ENCODE results near the gene VAV3. TPM values are rescaled to one million over a fixed set of nuclear protein-coding genes. Genes with fewer than 3 reads are reported as not detected.
"Not testable (repeated sequence)": the region's sequence is repeated elsewhere in the genome, so short reads cannot be mapped to it uniquely, and the experiment has no call there.

VAV3 gene
- total RNA-seq, 2 donors from 2014 or later = 2.5 to 4.3 TPM

DNA sequence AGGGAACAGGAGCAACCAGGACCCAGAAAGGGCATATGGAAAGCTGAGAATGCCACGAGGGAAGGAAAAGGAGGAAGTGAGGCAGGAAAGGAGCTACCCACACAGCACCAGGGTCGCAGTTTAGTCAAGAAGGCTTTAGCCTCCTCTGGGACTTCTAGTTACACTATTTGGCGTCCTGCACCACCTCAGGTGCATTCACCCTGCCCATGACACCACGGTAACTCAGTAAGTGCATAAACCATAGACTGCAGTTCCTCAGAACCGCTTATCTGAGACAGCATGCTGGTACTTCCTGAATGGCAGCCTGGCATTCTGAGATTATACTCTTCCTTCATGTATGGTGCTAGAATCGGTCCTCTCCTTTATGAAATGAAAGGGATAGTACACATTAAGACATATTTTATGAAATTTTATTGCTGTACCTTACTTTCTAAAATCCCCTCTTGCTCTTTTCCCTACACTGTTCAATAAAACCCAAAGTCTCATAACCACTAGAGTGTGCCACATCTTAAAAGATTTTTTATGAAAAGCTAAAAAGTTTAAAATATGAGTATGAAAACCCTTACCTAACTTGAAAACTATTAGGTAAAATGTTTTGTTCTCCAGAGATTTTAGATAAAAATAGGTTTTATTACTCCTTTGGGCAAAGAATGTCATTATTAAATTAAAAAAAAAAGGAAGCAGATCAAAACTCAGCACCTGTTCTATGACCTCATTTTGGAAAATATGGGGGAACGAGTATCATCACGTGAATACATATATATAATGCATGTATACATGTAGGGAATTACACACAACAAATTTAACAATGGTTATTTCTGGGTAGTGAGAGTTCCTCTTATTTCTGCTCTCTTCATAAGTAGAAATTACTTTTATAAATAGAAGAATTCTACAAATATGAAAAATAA is 67.3 kb downstream of the VAV3 start:
- ATAC-seq (no peak), DNase-seq (no peak)
- intact Hi-C loops (cut with DNase I) = no loop called here

DNA sequence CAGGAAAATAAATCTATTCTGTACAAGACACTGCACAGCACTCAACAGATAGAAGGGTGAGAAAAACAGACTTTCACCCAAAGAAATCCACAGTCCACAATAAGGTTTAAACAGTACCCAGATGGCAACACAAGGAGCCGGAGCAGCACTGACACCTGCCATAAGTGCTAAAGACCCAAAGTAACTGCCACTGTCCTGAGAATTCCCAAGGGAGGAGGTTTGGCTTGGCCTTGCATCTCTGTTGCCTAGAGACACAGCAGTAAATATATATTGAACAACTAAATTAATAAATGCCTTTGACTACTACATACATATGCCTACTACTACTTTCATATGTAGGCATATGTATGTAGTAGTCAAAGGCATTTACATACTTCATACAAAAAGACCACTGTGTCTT is 68.0 kb downstream of the VAV3 start:
- DNase-seq (no peak), ATAC-seq (no peak)
- intact Hi-C loops (cut with DNase I) = no loop called here

DNA sequence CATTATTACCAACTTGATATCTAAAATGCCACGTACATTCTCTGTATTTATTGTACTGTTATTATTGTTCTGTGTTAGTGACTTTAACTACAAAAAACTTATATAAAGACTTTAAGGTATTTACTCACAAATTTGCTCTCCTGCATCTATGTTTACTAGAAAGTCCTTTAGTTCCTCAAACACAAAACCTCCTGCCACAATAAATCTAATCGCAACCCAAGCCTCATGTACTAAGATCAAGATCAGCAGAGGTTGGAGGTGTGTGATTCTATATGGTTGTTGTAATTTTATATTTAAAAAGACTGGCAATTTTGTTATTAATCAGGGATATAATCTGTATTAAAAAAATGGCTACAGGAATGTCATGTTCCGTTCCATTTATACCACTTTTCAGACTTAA is 68.6 kb downstream of the VAV3 start:
- intact Hi-C loops (cut with DNase I) = no loop called here
- DNase-seq (no peak), ATAC-seq (no peak)

DNA sequence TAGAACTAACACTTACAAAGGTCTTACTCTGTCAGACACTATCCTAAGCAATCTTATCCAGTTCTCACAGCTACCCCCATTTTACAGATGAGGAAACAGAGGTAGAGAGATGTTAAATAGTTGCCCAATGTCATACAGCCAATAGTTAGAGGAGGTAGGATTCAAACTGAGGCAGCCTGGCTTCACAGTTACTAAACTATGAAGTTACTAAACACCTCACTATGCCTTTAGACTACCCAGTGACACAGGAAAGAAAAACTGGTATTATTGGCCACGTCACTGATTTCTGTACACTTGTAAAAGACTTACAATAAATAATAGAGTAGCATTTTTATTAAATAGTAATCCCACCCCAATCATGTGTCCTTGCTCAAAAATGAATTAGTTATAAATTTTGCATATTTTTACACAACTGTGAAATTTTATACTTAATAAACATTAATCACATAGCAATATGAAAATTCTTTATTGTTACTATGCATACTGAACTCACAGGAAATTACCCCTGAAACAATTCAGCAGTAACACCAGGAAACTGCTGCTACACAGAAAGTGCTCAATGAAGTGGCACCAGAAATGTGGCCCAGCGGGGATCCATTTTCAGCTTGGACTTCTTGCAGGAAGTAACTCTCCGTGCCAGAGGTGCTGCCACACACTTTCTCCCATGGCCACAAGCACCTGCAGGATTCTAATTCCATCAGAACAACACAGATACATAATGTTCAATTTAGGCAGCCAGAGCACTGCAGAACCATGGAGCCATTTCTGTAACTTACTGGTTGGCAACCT is 69.4 kb downstream of the VAV3 start:
- DNase-seq (no peak), ATAC-seq (no peak)
- intact Hi-C loops (cut with DNase I) = no loop called here

DNA sequence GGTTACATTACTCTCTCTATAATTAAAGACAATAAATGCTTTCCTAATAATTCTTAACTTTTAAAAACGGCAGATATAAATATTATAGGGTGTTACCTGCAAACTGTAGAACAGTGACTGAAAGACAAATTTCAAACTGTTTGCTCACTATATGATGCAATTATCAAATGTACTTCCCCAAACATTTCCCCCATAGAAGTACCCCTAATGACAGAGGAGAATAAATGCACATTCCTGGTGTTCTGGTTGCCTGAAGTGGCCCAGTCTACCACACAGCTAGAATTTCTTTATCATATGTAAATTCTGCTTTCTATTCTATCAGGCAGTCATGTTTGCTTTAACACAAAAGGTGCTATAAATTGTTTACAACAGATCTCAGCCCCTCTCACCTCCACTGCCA is 70.4 kb downstream of the VAV3 start:
- no peak for DNase-seq
- ATAC-seq = no peak
- intact Hi-C loops (cut with DNase I) = no loop called here

DNA sequence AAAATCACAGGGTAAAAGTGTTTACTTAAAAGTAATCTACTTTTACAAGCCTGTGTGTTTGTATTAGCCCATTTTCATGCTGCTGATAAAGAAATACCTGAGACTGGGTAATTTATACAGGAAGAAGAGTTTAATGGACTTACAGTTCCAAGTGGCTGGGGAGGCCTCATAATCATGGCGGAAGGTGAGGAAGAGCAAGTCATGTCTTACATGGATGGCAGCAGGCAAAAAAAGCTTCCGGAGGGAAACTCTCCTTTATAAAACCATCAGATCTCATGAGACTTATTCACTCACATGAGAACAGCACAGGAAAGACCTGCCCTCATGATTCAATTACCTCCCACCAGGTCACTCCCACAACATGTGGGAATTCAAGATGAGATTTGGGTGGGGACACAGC is 71.6 kb downstream of the VAV3 start:
- DNase-seq; intact Hi-C loops (cut with DNase I); ATAC-seq: not testable (repeated sequence)

DNA sequence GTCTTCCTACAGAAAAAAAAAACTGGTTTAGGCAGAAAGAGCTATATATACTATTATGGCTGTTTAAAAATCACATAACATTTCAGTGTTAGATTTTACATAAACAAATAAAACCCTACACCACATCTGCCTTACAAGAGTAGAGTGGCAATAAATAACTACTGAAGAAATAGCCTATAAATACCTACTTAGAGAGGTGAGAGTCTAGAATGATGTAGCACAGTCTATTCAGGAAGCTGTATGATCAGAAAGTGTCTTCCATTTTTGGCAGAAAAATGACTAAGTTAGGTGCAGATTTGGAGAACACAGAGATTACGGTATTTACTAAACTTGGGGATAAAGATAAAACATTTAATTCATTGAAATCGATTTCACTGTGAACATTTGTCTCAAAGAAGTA is 75.5 kb downstream of the VAV3 start:
- DNase-seq = no peak
- no peak for ATAC-seq
- intact Hi-C loops (cut with DNase I) = no loop called here

DNA sequence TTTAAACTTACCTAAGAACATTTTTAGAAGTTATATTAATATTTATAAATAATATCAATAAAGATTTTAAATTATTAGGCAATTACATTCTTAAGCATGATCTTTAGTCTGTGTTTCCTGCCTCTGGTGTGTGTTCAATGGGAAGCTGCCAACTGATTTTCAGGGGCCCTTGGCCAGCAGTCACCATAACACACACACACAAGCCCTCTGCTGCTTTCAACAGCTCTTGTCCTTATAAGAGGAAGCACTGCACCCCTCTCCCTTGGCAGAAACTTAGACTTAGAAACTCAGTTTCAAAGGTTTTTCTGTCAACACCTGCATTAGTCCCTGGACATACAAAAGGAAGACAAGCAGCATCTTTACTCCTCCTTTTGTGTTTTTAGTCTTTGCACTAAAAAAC is 81.4 kb downstream of the VAV3 start:
- DNase-seq = no peak
- no peak for ATAC-seq
- intact Hi-C loops (cut with DNase I) = no loop called here

DNA sequence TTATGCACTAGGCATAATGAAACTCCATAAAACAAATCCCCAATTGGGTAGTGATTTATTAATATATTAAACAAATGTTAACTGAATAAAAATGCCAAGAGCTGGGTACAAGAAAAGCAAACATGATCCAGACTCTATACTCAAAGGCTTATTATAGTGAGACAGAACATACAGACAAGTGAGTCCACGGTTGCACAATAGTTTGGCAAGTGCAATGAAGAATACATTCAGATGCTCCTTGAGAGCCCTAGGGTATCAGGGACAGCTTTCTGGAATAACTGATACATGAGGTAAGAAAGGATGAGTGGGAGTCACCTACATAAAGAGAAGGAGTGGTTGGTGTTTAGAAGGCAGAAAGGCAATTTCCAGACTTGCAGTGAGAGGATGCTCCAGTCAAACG is 85.1 kb downstream of the VAV3 start:
- no peak for DNase-seq
- intact Hi-C loops (cut with DNase I) = no loop called here
- ATAC-seq = peak in 1 of 2 donors; percentile 59

DNA sequence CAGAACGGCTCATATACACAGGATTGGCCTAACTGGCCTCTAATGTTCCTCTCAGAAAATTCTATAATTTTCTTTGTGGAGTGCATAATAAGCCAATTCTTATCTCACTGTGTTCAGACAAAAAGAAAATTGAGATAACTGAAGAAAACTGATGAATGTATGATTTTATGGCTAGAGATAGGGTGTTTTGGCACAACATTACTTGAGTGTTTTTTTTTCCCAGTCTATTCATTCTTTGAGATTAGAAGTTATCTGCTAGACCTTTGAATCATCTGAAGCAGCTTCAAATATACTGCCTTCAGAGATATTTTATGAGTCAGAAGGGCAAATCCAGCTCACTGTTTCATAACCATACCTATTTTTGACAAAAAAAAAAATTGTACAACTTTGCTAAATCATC is 85.6 kb downstream of the VAV3 start:
- ATAC-seq (peak in 1 of 2 donors; percentile 86), DNase-seq (no peak)
- intact Hi-C loops (cut with DNase I) = no loop called here

DNA sequence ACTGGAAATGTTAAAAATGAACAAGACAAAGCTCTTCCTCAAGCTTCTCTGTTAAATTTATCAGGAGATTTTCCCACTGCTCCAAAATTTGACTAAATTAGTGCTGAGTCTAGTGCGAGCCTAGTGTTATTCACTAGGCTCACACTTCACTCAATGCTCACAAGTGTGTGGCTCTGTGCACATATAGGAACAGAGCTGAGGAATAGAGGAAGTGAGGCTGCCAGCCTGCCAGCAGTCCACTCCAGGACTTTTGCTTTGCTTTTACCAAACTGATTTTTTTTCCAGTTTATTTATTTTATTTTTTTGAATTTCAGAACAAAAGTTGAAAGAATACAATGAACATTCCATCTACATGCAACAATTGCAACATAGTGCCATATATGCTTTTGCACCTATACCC is 87.2 kb downstream of the VAV3 start:
- intact Hi-C loops (cut with DNase I) = no loop called here
- ATAC-seq (peak in 1 of 2 donors; percentile 27), DNase-seq (no peak)

DNA sequence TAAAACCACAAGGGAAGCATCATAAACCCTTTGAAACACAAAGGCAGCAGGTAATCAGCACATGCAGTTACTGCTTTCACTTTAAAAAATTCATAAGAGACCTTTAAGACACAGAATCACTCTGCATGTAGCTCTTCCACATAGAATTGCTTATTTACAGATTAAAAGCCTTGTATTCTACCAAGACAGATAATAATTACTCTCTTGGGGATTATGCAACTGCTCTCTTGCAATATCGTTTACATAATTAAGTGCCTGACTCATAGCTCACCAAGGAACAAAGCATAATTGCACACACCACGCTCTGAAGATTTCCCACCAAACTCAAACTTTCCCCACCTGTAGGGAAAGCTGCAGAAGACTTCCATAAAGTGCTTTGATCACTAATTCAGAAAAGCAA is 87.9 kb downstream of the VAV3 start:
- ATAC-seq (peak in 1 of 2 donors; percentile 74), DNase-seq (no peak)

DNA sequence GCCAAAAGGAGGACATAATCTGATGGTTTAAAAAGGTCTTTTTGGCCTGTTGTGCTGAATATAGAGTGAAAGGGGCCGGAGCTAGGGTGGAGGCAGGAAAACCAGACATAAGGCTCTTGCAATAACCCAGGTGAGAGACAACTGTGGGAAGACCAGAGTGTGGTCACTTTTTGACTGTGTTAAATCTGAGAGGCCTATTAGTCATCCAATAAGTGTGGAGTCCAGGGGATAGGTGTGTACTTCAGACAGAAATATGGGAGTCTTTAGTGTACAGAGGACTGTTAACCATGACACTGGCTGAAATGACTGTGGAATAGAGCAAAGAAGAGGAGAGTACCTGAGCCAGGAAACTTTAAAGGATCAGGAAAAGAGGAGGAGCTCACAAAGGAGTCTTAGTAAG is 89.3 kb downstream of the VAV3 start:
- intact Hi-C loops (cut with DNase I) = no loop called here
- DNase-seq (no peak), ATAC-seq (no peak)

More for the DNA sequence above, 87.9 kb downstream of the VAV3 start:
- intact Hi-C loops (cut with DNase I) = no loop called here

DNA sequence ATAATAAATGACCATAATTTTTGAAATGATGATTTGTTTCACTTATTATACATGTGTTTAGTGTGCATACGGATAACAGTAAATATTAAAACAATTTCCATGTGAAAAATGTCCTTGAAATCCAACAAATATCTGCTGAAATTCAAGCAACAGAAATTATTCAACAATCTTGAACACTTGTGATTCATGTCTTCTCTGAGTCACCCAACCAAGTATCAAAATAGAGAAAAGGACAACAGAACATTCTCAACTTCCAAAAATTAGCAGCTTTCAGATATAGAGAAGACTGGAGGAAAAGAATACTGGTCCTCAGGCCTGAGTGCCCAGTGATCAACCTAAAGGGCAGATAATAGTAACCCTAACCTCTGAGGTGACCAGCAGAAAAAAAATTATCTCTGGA is 90.8 kb downstream of the VAV3 start:
- no peak for DNase-seq

DNA sequence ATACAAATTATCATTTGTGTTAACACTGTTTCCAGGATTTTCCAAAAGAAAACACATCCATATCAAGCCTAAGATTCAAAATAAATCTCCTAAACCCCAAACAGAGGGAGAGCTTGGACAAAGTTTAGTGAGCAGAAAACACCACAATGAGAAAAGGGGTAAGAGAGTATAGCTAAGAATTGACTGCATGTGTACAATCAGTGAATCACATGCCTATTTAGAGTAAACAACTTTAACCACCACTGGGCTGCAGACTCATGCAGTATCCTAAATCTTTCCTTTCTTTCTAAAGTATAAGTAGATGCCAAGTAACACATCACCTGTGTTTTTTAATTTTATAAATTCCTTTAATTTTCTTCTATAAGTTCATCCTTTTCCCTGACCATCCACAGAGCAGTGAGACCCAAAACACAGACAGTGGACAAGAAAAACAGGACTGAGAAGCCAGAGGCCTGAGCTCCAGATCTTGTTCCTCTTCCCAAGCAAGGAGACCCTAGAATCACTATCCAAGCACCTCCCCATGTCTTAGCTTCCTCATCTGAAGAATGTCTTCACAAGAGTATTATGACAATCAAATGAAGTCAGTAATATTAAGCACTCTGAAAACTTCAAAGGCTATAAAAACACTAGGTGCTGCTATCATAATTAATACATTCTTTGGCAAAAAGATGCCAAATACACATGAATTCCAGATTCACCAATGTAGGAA is 93.1 kb downstream of the VAV3 start:
- intact Hi-C loops (cut with DNase I) = no loop called here
- no peak for DNase-seq

More for the DNA sequence above, 90.8 kb downstream of the VAV3 start:
- intact Hi-C loops (cut with DNase I) = no loop called here
- ATAC-seq = no peak

DNA sequence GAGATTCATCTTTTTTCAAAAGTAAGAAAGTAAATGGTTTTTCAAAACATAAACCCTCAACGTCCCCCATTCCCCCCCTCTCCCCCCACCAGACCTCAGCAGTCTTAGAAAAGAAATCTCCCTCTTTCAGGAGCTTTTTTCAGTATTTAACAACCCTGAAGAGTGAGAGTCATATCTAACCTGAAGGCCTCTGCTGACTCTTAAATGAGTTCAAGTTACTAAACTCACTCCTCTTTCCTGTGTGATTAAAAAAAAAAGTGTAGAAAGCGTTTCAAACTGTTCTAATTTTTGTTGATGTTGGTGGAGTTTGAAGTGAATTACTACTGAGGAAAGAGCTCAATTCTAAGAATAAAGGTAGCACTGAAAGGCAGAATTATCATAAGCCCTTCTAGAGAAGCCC is 93.7 kb downstream of the VAV3 start:
- no peak for DNase-seq
- peak in 1 of 2 donors; percentile 37 for ATAC-seq
- intact Hi-C loops (cut with DNase I) = no loop called here

More for the DNA sequence above, 93.1 kb downstream of the VAV3 start:
- ATAC-seq = no peak

DNA sequence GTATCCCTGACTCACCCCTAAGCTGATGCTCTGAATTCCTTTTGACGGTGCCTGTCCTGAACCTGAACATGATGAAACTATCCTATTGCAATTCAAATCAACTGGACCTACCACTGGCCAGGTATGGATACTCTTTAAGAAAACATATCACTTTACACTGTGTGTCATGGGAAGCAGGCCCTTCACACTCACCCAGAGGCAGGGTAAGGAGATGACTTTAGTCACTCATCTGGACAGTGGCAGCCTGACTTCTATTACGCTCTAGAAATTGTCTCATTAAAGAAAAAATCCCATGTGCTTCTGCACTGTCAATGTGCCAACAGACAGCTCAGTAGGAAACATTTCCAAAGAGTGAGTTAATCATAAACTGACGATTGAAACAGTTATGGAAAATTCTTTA is 94.3 kb downstream of the VAV3 start:
- intact Hi-C loops (cut with DNase I) = no loop called here
- ATAC-seq = peak in 1 of 2 donors; percentile 76

DNA sequence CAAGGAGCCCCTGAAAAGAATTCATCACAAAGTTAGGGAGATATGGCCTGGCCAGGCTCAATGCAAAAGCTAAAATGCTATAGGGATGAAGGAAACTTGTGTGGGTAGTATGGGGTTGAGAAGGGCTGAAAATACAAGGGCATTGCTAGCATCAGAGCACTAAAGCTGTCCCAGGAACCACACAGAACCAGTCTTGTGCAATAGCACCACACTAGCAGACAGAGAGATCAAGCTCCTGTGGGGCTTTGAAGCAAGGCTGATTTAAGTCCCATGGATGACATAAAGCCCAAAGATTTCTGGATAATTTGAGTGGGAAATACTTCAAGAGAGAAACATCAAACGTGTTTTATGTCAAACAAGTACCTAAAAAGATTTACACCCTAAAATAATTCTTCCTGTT is 97.1 kb downstream of the VAV3 start:
- intact Hi-C loops (cut with DNase I) = no loop called here
- DNase-seq = no peak
- no peak for ATAC-seq

More for the DNA sequence above, 94.3 kb downstream of the VAV3 start:
- no peak for DNase-seq

DNA sequence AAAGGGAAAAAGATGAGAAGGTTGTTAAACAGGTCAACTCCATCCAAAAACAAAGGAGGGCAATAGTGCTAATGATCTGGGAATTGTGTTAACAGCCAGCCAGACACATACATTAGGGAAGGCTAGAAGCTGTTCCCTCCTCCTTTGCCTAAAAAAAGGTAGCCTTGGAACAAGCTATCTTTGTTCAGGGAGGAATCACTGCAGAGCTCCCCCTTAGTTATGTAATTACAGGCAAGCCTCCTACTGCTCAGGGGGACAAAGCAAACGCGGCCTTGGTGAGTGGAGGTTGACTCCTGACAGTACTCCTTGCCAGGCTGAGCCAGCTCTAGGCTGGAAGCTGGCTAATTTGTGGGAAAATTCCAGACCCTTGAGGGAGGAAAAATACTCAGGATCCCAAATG is 97.6 kb downstream of the VAV3 start:
- ATAC-seq (no peak), DNase-seq (no peak)
- intact Hi-C loops (cut with DNase I) = no loop called here

DNA sequence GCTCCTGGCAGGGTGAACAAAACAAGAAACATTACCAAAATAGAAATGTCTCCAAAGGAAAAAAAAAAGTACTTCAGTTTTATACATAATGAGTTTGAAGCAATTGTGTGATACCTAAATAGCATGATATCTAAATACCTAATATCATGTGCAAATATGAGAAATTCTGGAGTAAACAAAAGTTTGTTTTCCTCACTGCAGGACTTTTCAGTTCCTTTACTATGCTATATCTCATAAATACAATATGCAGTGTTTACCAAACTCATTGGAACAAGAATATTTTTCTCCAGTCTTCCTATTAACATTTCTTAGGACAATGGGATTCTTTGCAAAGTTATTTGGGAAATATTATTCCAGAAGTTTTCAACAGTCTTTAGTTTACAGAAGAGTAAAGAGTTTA is 98.1 kb downstream of the VAV3 start:
- intact Hi-C loops (cut with DNase I) = no loop called here
- ATAC-seq (no peak), DNase-seq (no peak)

Data from left cardiac atrium (tissue), 4 donors.